NCI-H82 (cell line): ENCODE measurements around the gene PRPF4.
A peak's percentile ranks its signal among the peaks of the same experiment; 100 is the strongest.

Experiments used
- DNase-seq: peaks from one replicate; lab custom pipeline; 2025; lab: John Stamatoyannopoulos, UW

The PRPF4 gene

GRCh38 chr9:113311961-113312360, 36.5 kb downstream of the PRPF4 start:
- DNase-seq, result no peak

- peak; percentile 49 for DNase-seq
Measured at GRCh38 chr9:113313261-113313660, 37.8 kb downstream of the PRPF4 start.

- DNase-seq, result no peak
Measured at GRCh38 chr9:113315231-113315630, 39.8 kb downstream of the PRPF4 start.

- no peak for DNase-seq
Measured at GRCh38 chr9:113316030-113316429, 40.6 kb downstream of the PRPF4 start.

- DNase-seq, result no peak
Measured at GRCh38 chr9:113317777-113318176, 42.3 kb downstream of the PRPF4 start.

- no peak for DNase-seq
Measured at GRCh38 chr9:113319054-113319453, 43.6 kb downstream of the PRPF4 start.

- no peak for DNase-seq
Measured at GRCh38 chr9:113320051-113320450, 44.6 kb downstream of the PRPF4 start.

GRCh38 chr9:113322671-113323070, 47.2 kb downstream of the PRPF4 start:
- no peak for DNase-seq

- no peak for DNase-seq
Measured at GRCh38 chr9:113326230-113326629, 50.8 kb downstream of the PRPF4 start.

GRCh38 chr9:113328045-113328782, 52.8 kb downstream of the PRPF4 start:
- DNase-seq, result no peak

GRCh38 chr9:113331780-113332179, 56.3 kb downstream of the PRPF4 start:
- no peak for DNase-seq

GRCh38 chr9:113337714-113338113, 62.3 kb downstream of the PRPF4 start:
- no peak for DNase-seq

GRCh38 chr9:113340011-113340699, 64.7 kb downstream of the PRPF4 start, which contains the start of gene WDR31:
Gene WDR31, minus strand, starts transcription at chr9:113340275. Its CDS starts 8,253 bp downstream, at chr9:113332022.
- DNase-seq, result peak; percentile 92

GRCh38 chr9:113341712-113342410, 66.4 kb downstream of the PRPF4 start:
- DNase-seq, result peak; percentile 43
